HepG2 (cell line): ENCODE results near the gene CABLES2. TPM values are rescaled to one million over a fixed set of nuclear protein-coding genes. Genes with fewer than 3 reads are reported as not detected.

ENCODE experiments used
- ARNTL ChIP-seq: sonication (generic); formaldehyde crosslinking; IDR thresholded peaks from 2 replicates; pipeline ENCODE4 v1.4.0; 2020; ENCODE audit warnings: mild to moderate bottlenecking, missing genetic modification reagents
- DPF2 ChIP-seq: sonication (generic); formaldehyde crosslinking; IDR thresholded peaks from 2 replicates; pipeline ENCODE4 v1.4.0; 2020; ENCODE audit warnings: mild to moderate bottlenecking, low read depth, missing genetic modification reagents, borderline replicate concordance
- EEA1 ChIP-seq: sonication (generic); formaldehyde crosslinking; IDR thresholded peaks from 2 replicates; pipeline ENCODE4 v1.5.1; 2020; ENCODE audit warnings: mild to moderate bottlenecking, missing genetic modification reagents, borderline replicate concordance
- FOXC1 ChIP-seq: sonication (generic); formaldehyde crosslinking; IDR thresholded peaks from 2 replicates; pipeline ENCODE4 v1.8.0; 2022; ENCODE audit warnings: mild to moderate bottlenecking, missing genetic modification reagents, borderline replicate concordance
- GLI4 ChIP-seq: sonication (generic); formaldehyde crosslinking; IDR thresholded peaks from 2 replicates; pipeline ENCODE4 v1.5.1; 2020; ENCODE audit warnings: missing genetic modification reagents, mild to moderate bottlenecking, moderate library complexity, borderline replicate concordance
- GZF1 ChIP-seq: sonication (generic); formaldehyde crosslinking; IDR thresholded peaks from 2 replicates; pipeline ENCODE4 v1.5.1; 2020; ENCODE audit warnings: mild to moderate bottlenecking, missing genetic modification reagents
- HNF4G ChIP-seq, 2 experiments: sonication (generic) in 1 of 2; formaldehyde crosslinking in 1 of 2; IDR thresholded peaks; 2 replicates each; pipeline versions ENCODE4 v1.4.0 to v1.6.1; 2011 to 2020; ENCODE audit warnings: borderline replicate concordance in 2 of 2, low read depth in 2 of 2, mild to moderate bottlenecking in 2 of 2, low read length in 1 of 2, missing genetic modification reagents in 1 of 2, moderate library complexity in 1 of 2
- HNRNPH1 ChIP-seq: fragments of 200-400 bp; formaldehyde crosslinking; optimal IDR thresholded peaks from 2 replicates; pipeline ENCODE3; 2017; ENCODE audit warnings: mild to moderate bottlenecking, low read depth, low read length
- HNRNPL ChIP-seq: fragments of 200-400 bp; formaldehyde crosslinking; IDR thresholded peaks from 2 replicates; pipeline ENCODE4 v1.6.1; 2017; ENCODE audit warnings: mild to moderate bottlenecking, low read depth, low read length
- KDM3A ChIP-seq: IDR thresholded peaks from 2 replicates; pipeline ENCODE4 v1.6.1; 2018; ENCODE audit warnings: low read depth, missing compliant biosample characterization
- POLR2AphosphoS2 ChIP-seq: IDR thresholded peaks from 2 replicates; pipeline ENCODE4 v1.6.1; 2011; ENCODE audit warnings: low read depth, low read length, improper control_type of control experiment
- REXO4 ChIP-seq: sonication (generic); formaldehyde crosslinking; IDR thresholded peaks from 2 replicates; pipeline ENCODE4 v1.8.0; 2022; ENCODE audit warnings: missing genetic modification reagents, mild to moderate bottlenecking, borderline replicate concordance
- STAG1 ChIP-seq: sonication (generic); formaldehyde crosslinking; IDR thresholded peaks from 2 replicates; pipeline ENCODE4 v1.4.0; 2020; ENCODE audit warnings: missing genetic modification reagents
- UBTF ChIP-seq: sonication (generic); formaldehyde crosslinking; IDR thresholded peaks from 2 replicates; pipeline ENCODE4 v1.4.0; 2020; ENCODE audit warnings: mild to moderate bottlenecking, missing genetic modification reagents
- ZC3H4 ChIP-seq: sonication (generic); formaldehyde crosslinking; IDR thresholded peaks from 2 replicates; pipeline ENCODE4 v1.4.0; 2020; ENCODE audit warnings: missing genetic modification reagents, borderline replicate concordance
- ZNF710 ChIP-seq: sonication (generic); formaldehyde crosslinking; IDR thresholded peaks from 2 replicates; pipeline ENCODE4 v1.5.0; 2020; ENCODE audit warnings: mild to moderate bottlenecking, missing genetic modification reagents, borderline replicate concordance
- ZNF746 ChIP-seq: sonication (generic); formaldehyde crosslinking; IDR thresholded peaks from 2 replicates; pipeline ENCODE4 v1.8.0; 2022; ENCODE audit warnings: mild to moderate bottlenecking, missing genetic modification reagents
- polyA plus RNA-seq, 8 experiments: library from polyadenylated mRNA; depleted of rRNA in 3 of 8; stranded (reverse) in 7 of 8; unstranded in 1 of 8; fragments of >200 nt; fragmentation: Illumina TruSeq in 4 of 8; extraction: Trizol in 4 of 8; gene quantifications; 2 replicates each; pipeline versions ENCODE4 v1.2.1 to v1.2.3, GENCODE V29; 2011 to 2016; ENCODE audit warnings: low read depth in 4 of 8, missing spikeins in 1 of 8, mixed read lengths in 1 of 8; ENCODE audit not compliant: insufficient read depth in 1 of 8
- total RNA-seq, 5 experiments: library from RNA; depleted of rRNA; stranded (reverse); fragments of >200 nt; fragmentation: Illumina TruSeq; extraction: Trizol; gene quantifications; 2 replicates each; pipeline ENCODE4 v1.2.3, GENCODE V29; 2016; ENCODE audit warnings: low read depth in 1 of 5
- TF ChIP-seq, protein P1 (sequence below): sonication (generic); formaldehyde crosslinking; IDR thresholded peaks from 2 replicates; pipeline ENCODE4 v1.4.0; 2020; ENCODE audit warnings: missing genetic modification reagents, low read depth, mild to moderate bottlenecking, borderline replicate concordance
- TF ChIP-seq, protein P2 (sequence below): sonication (generic); formaldehyde crosslinking; IDR thresholded peaks from 2 replicates; pipeline ENCODE4 v1.4.0; 2020; ENCODE audit warnings: mild to moderate bottlenecking, missing genetic modification reagents, borderline replicate concordance
- TF ChIP-seq, protein P3 (sequence below): sonication (generic); formaldehyde crosslinking; IDR thresholded peaks from 2 replicates; pipeline ENCODE4 v1.4.0; 2020; ENCODE audit warnings: missing genetic modification reagents, mild to moderate bottlenecking, borderline replicate concordance

CABLES2 gene
- total and polyA plus RNA-seq, 2 of the 13 experiments (the other 11 are each of a cell fraction or from before 2014, with no cell fraction given), result 5.2 to 9.7 TPM

GRCh38 chr20:62449951-62450691 lies 43.0 kb upstream of the CABLES2 start (continued):
- TF ChIP-seq, protein P1, sequence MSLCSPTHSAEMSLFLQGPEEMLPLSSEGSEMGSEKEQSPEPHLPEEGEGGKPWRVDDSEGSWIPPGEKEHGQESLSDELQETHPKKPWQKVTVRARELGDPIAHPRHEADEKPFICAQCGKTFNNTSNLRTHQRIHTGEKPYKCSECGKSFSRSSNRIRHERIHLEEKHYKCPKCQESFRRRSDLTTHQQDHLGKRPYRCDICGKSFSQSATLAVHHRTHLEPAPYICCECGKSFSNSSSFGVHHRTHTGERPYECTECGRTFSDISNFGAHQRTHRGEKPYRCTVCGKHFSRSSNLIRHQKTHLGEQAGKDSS (CRISPR knock-in tag), result no peak
- TF ChIP-seq ZNF746, result 0 out of 2 replicates have a peak, but pooled peaks have one; percentile 24
- no peak for TF ChIP-seq KDM3A (CRISPR knock-in tag)
- no peak for TF ChIP-seq DPF2 (CRISPR knock-in tag)
- TF ChIP-seq HNRNPL, result peak; percentile 74; the same call in 1 of the 2 replicates
- TF ChIP-seq REXO4 (CRISPR knock-in tag), result no peak
- TF ChIP-seq ZC3H4 (CRISPR knock-in tag), result no peak
- no peak for TF ChIP-seq HNRNPH1
- TF ChIP-seq, protein P2, sequence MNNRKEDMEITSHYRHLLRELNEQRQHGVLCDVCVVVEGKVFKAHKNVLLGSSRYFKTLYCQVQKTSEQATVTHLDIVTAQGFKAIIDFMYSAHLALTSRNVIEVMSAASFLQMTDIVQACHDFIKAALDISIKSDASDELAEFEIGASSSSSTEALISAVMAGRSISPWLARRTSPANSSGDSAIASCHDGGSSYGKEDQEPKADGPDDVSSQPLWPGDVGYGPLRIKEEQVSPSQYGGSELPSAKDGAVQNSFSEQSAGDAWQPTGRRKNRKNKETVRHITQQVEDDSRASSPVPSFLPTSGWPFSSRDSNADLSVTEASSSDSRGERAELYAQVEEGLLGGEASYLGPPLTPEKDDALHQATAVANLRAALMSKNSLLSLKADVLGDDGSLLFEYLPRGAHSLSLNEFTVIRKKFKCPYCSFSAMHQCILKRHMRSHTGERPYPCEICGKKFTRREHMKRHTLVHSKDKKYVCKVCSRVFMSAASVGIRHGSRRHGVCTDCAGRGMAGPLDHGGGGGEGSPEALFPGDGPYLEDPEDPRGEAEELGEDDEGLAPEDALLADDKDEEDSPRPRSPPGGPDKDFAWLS (CRISPR knock-in tag), result no peak
- TF ChIP-seq EEA1 (CRISPR knock-in tag), result no peak
- TF ChIP-seq, protein P3, sequence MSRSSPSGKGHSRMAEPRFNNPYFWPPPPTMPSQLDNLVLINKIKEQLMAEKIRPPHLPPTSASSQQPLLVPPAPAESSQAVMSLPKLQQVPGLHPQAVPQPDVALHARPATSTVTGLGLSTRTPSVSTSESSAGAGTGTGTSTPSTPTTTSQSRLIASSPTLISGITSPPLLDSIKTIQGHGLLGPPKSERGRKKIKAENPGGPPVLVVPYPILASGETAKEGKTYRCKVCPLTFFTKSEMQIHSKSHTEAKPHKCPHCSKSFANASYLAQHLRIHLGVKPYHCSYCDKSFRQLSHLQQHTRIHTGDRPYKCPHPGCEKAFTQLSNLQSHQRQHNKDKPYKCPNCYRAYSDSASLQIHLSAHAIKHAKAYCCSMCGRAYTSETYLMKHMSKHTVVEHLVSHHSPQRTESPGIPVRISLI, result no peak
- no peak for TF ChIP-seq FOXC1
- no peak for TF ChIP-seq POLR2AphosphoS2
- TF ChIP-seq GLI4, result no peak
- TF ChIP-seq ARNTL (CRISPR knock-in tag), result no peak
- no peak for TF ChIP-seq UBTF
- no peak for TF ChIP-seq GZF1 (CRISPR knock-in tag)
- TF ChIP-seq STAG1 (CRISPR knock-in tag), result peak; percentile 46; the same call in 1 of the 2 replicates
- TF ChIP-seq HNF4G (IDR thresholded peaks at IDR 0.05; ENCODE audit: borderline replicate concordance, low read depth, low read length), result peak; percentile 41; the same call in 1 of the 2 replicates
- TF ChIP-seq HNF4G (CRISPR knock-in tag; IDR thresholded peaks at IDR 0.05; ENCODE audit: borderline replicate concordance, low read depth), result no peak
- TF ChIP-seq ZNF710, result 0 out of 2 replicates have a peak, but pooled peaks have one; percentile 13
